D341Med (cell line): ENCODE measurements around the gene PP2D1.
A peak's percentile ranks its signal among the peaks of the same experiment; 100 is the strongest.
"Not testable (repeated sequence)": the region's sequence is repeated elsewhere in the genome, so short reads cannot be mapped to it uniquely, and the experiment has no call there.

ENCODE experiments used
- DNase-seq: peaks from one replicate; pipeline ENCODE4 v3.0.0; 2012; ENCODE audit warnings: low spot score

Gene PP2D1

DNA sequence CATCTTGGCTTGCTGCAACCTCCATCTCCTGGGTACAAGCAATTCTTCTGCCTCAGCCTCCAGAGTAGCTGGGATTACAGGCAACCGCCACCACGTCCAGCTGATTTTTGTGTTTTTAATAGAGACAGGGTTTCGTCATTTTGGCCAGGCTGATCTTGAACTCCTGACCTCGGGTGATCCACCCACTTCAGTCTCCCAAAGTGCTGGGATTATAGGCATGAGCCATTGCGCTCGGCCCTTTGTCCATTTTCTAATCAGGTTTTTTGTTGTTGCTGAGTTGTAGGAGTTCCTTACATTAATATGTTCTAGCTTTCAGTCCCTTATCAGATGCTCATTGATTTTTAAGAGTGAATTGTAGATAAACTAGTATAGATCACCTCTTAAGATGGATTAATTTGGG lies 44.9 kb downstream of the PP2D1 start:
- no peak for DNase-seq

GRCh38 chr3:19961960-19962359 lies 50.1 kb downstream of the PP2D1 start:
- no peak for DNase-seq

DNA sequence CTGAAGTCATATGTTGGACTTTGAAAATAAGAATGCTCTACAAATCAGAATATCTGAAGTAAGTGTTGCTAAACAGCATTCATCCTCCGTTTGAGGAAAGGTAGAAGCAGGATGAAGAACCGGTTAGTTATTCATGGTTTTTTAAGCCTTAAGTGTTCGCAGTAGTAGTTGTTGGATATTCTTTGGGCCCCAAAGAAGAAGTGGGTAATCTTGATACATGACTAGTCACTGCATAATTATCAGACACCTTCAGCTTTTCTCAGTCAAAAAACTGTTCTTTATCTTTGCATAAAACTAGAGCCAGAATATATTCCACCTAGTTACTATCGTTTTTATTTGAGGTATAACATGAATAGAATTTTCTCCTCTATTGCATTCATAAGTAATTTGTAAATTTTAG lies 51.4 kb downstream of the PP2D1 start:
- no peak for DNase-seq

DNA sequence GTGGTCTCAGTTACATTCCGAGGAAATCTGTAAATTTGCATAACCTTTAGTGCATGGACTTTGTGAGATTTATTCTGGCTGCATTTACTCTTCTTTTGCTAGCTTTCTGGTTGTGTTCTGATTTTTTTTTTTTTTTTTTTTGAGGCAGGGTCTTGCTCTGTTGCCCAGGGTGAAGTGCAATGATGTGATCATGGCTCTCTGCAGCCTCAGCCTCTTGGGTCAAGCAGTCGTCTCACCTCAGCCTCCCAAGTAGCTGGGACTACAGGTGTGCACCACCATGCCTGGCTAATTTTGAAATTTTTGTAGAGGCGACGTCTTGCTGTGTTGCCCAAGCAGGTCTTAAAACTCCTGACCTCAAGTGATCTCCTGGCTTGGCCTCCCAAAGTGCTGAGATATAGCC lies 52.6 kb downstream of the PP2D1 start:
- DNase-seq, result no peak

- not testable (repeated sequence) for DNase-seq
Observed at GRCh38 chr3:19957354-19957753, 54.7 kb downstream of the PP2D1 start.

DNA sequence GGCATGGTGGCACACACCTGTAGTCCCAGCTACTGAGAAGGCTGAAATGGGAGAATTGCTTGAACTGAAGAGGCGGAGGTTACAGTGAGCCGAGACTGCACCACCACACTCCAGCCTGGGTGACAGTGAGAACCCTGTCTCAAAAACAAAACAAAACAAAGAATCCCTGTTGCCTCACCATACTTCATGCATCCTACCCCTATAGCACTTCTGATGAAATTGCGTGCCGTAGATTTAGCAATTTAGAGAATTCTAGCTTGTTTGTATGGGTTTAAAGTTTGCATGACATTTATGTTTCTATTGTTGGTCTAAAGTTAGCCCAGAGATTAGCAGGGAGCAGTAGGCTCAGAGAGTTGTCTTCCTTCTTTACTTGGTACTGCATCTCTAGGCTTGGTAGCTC lies 57.4 kb downstream of the PP2D1 start:
- no peak for DNase-seq

DNA sequence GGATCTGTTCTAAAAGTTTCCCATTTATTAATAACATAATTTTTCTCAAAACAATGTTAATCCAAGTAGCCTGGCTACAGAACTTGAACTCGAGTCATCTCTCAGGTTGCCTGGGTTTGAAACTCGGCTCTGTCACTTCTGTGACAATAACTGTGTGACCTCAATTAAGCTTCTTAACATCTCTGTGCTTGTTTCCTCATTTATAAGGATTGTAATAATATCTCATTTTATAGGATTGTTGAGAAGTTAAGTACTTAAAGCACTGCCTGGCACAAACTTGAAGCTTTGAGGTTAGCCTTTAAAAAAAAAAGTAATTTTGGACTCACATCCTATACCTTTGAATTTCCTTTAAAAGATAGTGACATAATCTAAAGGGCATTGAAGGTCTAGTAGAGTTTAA lies 61.7 kb downstream of the PP2D1 start:
- no peak for DNase-seq

GRCh38 chr3:19948226-19948591 lies 63.9 kb downstream of the PP2D1 start:
- no peak for DNase-seq

DNA sequence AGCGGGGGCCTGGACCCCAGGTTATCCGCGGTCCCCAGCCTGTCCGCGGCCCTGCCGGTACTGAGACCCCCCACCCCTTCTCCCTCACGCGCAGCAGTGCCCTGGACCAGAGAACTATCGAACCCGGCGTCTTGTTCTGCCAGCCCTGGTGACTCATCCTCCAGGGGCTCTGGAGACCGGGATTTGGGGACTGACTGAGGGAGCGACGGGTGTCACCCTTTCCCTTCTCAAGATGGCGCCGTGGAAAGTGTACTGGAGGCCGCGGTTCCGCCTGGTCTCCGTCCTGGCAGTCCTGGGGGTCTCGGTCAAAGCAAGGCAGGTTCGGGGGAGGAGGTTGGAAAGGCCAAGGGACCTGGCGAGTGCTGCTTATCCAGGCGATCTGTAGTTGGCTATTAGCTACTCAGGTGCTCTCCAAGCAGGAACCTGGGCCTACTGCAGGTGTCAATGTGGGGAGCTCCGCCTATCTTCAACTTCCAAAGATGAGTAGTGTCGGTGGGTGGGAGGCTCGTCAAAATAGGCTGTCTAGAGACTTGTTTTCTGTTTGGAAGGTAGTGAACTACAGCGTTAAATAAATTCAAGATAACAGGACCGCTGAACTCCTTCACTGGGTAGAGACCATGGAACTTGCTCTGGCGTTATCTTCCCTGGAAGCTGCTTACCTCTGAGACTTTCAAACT lies 64.4 kb downstream of the PP2D1 start:
- DNase-seq, result peak; percentile 63

DNA sequence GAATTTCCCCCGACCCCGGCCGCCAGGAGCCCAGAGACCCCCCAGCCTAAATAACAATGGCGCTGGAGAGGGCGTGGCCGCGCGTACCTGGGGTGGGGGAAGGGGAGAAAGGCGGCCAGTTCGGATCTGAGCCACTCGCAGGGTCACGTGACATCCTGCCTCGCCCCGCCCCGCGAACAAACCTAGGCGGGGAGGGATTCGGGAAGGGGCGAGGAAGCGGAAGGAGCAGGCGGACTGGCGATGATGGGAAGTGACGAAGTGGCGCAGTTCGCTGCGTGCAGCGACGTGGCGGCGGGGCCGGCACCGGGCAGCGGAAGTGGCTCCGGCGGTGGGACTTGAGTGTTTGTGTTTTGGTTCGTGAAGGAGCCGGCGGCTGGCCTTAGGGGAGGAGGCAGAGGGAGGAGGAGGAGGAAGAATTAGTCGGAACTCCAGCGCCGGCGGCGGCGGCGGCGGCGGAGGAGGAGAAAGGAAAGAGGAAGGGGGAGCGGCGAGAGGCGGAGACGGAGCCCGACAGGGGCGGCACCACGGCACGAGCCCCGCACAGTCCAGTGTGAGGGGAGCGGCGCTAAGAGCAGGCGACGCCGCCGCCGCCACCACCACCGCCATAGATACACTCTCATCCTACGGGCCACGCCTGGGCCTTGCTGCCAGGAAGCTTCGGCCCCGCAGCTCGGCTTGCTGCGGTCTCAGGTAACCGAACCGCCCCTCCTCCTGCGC lies 65.1 kb downstream of the PP2D1 start, which contains the start of gene RAB5A:
Gene RAB5A (plus strand): TSS at position 266 of the 717 bp plus-strand sequence. CDS start 3,802 bp downstream, outside the sequence.
- DNase-seq, result peak; percentile 96

DNA sequence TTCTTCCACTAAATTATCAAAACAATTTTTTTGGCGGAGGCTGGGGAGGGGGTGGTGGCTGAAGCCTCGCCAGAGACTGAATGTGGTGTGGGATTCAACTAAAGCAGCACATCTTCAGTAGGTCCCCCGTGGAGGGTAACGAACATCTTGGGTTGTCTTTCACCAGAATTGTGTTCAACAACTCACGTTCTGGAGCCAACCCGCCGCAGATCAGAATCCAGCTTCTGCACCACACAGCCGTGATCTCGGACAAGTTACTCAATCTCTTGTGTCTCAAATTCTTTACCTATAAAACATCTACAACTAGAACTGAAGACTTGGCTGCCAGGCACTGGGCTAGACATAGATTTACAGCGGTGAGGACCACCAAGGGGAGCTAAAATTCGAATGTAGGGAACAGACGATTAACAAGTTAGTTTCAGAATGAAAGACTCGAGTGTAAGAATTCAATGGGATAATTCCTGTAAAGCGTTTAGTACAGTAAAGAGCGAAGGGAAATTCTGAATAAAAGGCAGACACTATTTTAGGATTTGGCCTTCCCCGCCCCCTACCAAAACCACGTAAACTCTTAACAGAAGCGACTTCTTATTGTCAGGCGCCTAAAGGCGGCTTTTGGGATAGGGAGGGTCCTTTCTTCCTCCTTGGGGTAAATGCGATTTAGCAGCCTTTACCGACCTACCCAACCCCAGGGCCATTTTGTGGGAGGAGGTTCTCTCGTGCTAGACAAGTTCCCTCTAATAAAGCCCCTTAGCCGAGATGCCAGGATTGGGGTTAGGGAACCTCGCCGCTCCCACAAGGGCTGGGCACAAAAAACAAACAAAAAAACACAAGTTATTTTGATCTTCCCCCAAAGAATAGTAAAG lies 65.9 kb downstream of the PP2D1 start:
- no peak for DNase-seq

DNA sequence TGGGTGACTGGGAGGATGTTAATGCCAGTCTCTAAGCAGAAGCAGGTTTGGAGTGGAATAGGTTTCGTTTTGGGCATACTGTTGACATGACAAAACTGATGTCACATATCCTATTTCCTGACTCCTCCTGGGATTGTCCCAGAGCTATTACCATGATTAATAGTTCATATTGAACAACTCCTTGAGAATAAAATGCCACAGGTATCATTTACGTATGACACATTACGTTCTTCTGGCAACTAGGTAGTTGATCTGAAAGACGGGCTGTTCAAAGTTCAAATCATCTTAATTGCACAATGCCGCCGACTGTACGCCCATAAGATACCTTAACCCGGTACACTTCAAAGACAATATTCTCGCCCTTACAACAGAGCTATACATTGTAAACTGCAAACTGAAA lies 66.5 kb downstream of the PP2D1 start:
- DNase-seq, result no peak

DNA sequence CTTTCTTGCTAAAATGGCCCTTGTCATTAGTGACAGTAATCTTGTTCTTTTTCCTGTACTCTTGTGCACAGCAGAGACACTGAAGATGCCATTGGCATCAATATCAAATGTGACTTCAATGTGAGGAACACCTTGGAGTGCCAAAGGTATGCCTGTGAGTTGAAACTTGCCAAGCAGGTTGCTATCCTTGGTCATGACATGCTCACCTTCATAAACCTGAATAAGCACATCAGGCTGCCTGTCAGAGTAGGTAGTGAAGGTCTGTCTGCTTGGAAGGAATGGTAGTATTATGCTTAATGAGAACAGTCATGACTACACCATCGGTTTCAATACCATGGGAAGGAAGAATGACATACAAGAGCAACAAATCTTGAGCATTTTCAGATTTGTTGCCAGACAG lies 71.4 kb downstream of the PP2D1 start:
- no peak for DNase-seq

DNA sequence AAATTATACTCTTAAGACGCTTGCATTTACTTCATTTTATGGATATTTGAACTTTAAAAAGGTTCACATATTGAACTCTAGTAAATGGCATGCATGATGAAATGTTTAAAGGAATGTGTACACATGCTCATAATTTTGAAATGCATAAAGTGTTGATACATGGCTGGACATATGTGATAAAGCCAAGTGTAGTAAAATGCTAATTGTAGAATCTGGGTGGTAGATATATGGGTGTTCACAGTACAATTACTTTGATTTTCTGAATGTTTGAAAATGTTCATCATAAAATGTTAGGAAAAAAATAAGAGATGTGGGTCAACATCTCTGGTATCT lies 73.8 kb downstream of the PP2D1 start:
- DNase-seq, result no peak

- no peak for DNase-seq
Observed at GRCh38 chr3:19937459-19938294, 74.4 kb downstream of the PP2D1 start.
